Sigmoid colon (tissue), 7 donors: ENCODE data around the gene SH3PXD2B. TPM values are rescaled to one million over a fixed set of nuclear protein-coding genes. Genes with fewer than 3 reads are reported as not detected.

ENCODE experiments used
- DNase-seq: peaks from one replicate; pipeline ENCODE4 v3.0.0-alpha.2; 2019
- H3K27ac ChIP-seq, 4 donors: fragments of 200-600 bp; sonication (generic); one replicate each; pipeline ENCODE4 v1.5.1; 2016 to 2019; ENCODE audit warnings: mild to moderate bottlenecking in 1 of 4
- H3K27me3 ChIP-seq, 3 donors: fragments of 200-600 bp; sonication (generic); one replicate each; pipeline ENCODE4 v1.5.1; 2019; ENCODE audit warnings: mild to moderate bottlenecking in 1 of 3
- H3K36me3 ChIP-seq, 4 donors: fragments of 200-600 bp; sonication (generic); one replicate each; pipeline ENCODE4 v1.5.1; 2016 to 2019
- H3K4me1 ChIP-seq, 4 donors: fragments of 200-600 bp; sonication (generic); one replicate each; pipeline ENCODE4 v1.5.1; 2017 to 2019
- H3K4me3 ChIP-seq, 4 donors: fragments of 200-600 bp; sonication (generic); one replicate each; pipeline ENCODE4 v1.5.1; 2017 to 2019; ENCODE audit warnings: mild to moderate bottlenecking in 2 of 4, moderate library complexity in 1 of 4
- H3K9me3 ChIP-seq, 4 donors: fragments of 200-600 bp in 3 of 4; sonication (generic) in 3 of 4; one replicate each; pipeline versions ENCODE4 v1.5.1 to v1.6.1; 2013 to 2019
- EP300 ChIP-seq, 4 donors: sonication (generic); formaldehyde crosslinking; IDR thresholded peaks; one replicate each; pipeline ENCODE4 v1.6.1; 2017; ENCODE audit warnings: antibody characterized with exemption in 4 of 4
- POLR2A ChIP-seq, 2 donors: fragments of 450-650 bp; IDR thresholded peaks; one replicate each; pipeline ENCODE4 v1.6.1; 2016; ENCODE audit warnings: antibody characterized with exemption in 2 of 2, mild to moderate bottlenecking in 2 of 2, moderate library complexity in 2 of 2
- POLR2AphosphoS5 ChIP-seq, 4 donors: sonication (generic); formaldehyde crosslinking; IDR thresholded peaks; one replicate each; pipeline ENCODE4 v1.6.1; 2017; ENCODE audit warnings: antibody characterized with exemption in 4 of 4
- WGBS, 2 donors: extraction: QIAGEN DNeasy Blood & Tissue Kit; methylation state at CpG; one replicate each; pipeline ENCODE4 v1.1.7; 2013; 5-methylcytosine and 5-hydroxymethylcytosine counted together
- intact Hi-C: fragments of 100-400 bp; cut with DNase I; formaldehyde crosslinking; loops from one replicate; pipeline ENCODE4 v1.15.1; 2023
- polyA plus RNA-seq, 3 donors: library from polyadenylated mRNA; stranded (reverse); fragments of 200-250 nt; gene quantifications; one replicate each; pipeline ENCODE4 v1.2.3, GENCODE V29; 2013
- total RNA-seq, 4 donors: library from RNA; depleted of rRNA; stranded (reverse); fragments of >200 nt; gene quantifications; one replicate each; pipeline ENCODE4 v1.1.0, GENCODE V29; 2016
- TF ChIP-seq, protein P1 (sequence below), 4 experiments: fragments of 450-650 bp in 3 of 4; fragments of 200-600 bp in 1 of 4; IDR thresholded peaks; one replicate each; pipeline ENCODE4 v1.5.1; 2016 to 2019; ENCODE audit warnings: antibody characterized with exemption in 4 of 4, mild to moderate bottlenecking in 3 of 4, moderate library complexity in 2 of 4
- donor health status: healthy with polysubstance abuse.
- donor health status: Bipolar disorder and iron deficiency.
- donor health status: healthy.

SH3PXD2B gene
- total and polyA plus RNA-seq, 7 donors = 3.6 to 45.7 (median 19.3) TPM

DNA sequence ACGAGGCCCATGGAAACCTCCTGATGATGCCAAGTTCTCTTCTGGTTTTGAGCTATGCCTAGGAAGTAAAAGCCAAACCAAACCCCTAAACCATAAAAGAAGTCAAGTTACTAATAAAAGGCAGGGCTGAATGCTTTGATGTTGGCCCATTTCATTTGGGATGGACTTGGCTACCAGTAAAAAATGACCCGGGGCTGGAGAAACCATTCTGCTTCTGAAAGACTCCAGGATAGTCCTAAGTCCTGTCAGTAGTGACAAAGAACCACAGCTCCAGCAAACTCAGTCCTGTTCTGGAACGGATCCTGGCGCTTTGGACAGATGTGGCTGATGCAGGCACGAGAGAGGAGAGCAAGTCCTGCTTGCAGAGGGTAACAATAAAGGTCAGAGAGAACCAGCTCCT lies 68.6 kb downstream of the SH3PXD2B start:
- H3K4me3 ChIP-seq = no peak overlapping the region
- no peaks in the 10 kb centered on the region for H3K27me3 ChIP-seq
- intact Hi-C loops = no loop called here
- no peaks in the 10 kb centered on the region for H3K9me3 ChIP-seq
- peak in 3 of 4 donors; percentile 31 to 53 (median 44) for TF ChIP-seq POLR2AphosphoS5 (IDR thresholded peaks at IDR 0.05)
- TF ChIP-seq, protein P1, sequence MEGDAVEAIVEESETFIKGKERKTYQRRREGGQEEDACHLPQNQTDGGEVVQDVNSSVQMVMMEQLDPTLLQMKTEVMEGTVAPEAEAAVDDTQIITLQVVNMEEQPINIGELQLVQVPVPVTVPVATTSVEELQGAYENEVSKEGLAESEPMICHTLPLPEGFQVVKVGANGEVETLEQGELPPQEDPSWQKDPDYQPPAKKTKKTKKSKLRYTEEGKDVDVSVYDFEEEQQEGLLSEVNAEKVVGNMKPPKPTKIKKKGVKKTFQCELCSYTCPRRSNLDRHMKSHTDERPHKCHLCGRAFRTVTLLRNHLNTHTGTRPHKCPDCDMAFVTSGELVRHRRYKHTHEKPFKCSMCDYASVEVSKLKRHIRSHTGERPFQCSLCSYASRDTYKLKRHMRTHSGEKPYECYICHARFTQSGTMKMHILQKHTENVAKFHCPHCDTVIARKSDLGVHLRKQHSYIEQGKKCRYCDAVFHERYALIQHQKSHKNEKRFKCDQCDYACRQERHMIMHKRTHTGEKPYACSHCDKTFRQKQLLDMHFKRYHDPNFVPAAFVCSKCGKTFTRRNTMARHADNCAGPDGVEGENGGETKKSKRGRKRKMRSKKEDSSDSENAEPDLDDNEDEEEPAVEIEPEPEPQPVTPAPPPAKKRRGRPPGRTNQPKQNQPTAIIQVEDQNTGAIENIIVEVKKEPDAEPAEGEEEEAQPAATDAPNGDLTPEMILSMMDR (IDR thresholded peaks at IDR 0.05) = no peak
- peak; percentile 77 for DNase-seq
- WGBS, 2 donors = 82 to 88% methylated on average over 5 of the region's 5 CpGs
- peaks cover 0 to 31% (median 24%) of the 10 kb centered on the region in 4 donors for H3K4me1 ChIP-seq
- H3K36me3 ChIP-seq = peaks cover 4 to 40% (median 11%) of the 10 kb centered on the region in 4 donors
- H3K27ac ChIP-seq = peak overlapping the region in 3 of 4 donors; percentile 39 to 67 (median 66)

DNA sequence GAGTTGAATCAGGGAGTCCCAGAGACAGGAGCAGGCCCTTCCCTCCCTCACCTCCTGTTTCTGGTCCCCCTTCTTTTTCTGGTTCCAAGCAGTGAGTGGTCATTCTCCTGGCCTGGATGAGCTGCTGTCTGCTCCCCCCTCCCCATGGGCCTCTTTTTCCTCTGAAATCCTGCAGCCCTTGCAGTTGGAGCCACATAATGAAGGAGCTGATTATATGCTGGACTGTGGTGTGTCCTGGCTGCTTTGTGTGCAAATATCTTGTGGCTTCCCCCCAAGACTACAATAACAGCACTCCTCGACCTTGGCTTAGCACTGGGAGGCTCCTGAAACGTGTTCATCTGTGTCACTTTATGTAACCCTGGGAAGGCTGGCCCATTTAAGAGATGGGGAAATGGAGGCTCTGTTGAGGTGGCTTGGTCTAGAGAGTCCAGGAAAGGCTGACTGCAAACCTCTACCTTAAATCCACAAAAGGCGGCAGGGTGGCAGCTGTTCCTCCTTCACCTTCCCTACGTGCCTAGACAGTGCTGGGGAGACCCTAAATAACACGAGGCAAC lies 69.2 kb downstream of the SH3PXD2B start:
- H3K27me3 ChIP-seq = no peaks in the 10 kb centered on the region
- WGBS, 2 donors = 90 to 96% methylated on average over 5 of the region's 5 CpGs
- no peak for TF ChIP-seq POLR2A (IDR thresholded peaks at IDR 0.05)
- TF ChIP-seq EP300 (IDR thresholded peaks at IDR 0.05) = no peak
- TF ChIP-seq, protein P1 (IDR thresholded peaks at IDR 0.05) = no peak
- no peak for TF ChIP-seq POLR2AphosphoS5 (IDR thresholded peaks at IDR 0.05)
- H3K4me1 ChIP-seq = peaks cover 0 to 35% (median 25%) of the 10 kb centered on the region in 4 donors
- no peak overlapping the region for H3K4me3 ChIP-seq
- H3K9me3 ChIP-seq = no peaks in the 10 kb centered on the region
- intact Hi-C loops = no loop called here
- peaks cover 4 to 40% (median 11%) of the 10 kb centered on the region in 4 donors for H3K36me3 ChIP-seq
- DNase-seq = no peak
- peak overlapping the region in 3 of 4 donors; percentile 39 to 67 (median 66) for H3K27ac ChIP-seq

DNA sequence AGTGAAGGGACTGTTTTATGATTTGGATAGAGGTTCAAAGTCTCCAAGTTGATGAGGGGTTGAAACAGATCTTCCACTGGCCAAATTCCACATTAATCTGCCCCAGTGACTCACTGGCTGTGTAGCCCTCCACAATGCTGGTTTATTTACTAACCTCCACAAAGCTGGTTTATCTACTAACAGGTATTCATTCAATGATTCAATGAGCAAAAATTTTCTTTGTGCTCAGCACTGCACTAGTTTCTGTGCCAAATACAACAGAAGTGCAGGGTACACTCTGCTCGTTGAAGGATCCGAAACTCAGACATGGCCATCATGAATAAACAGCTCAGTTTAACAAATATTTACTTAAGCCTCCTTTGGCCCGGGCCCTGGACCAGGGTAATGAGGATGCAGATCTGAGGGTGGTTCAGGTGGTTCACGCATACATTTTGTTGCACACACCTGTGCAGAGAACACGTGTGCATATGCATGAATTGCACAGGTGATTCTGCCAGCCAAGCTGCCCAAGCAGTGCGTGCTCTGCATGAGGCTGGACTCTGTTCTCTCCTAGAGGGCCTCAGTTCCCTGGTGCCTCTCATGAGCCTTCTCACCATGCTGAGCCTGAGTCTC lies 71.0 kb downstream of the SH3PXD2B start:
- TF ChIP-seq, protein P1 (IDR thresholded peaks at IDR 0.05) = no peak
- no peak for DNase-seq
- Histone ChIP-seq H3K4me1 (peaks cover 0 to 32% (median 24%) of the 10 kb centered on the region in 4 donors), H3K4me3 (no peak overlapping the region), H3K36me3 (peaks cover 4 to 35% (median 11%) of the 10 kb centered on the region in 4 donors), H3K27me3 (no peaks in the 10 kb centered on the region), H3K27ac (no peak overlapping the region), H3K9me3 (no peaks in the 10 kb centered on the region)
- intact Hi-C loops = no loop called here
- whole genome bisulfite sequencing, 2 donors = 15 to 57% methylated on average over 6 of the region's 6 CpGs

- no peaks in the 10 kb centered on the region for H3K9me3 ChIP-seq
- DNase-seq = peak; percentile 93
- H3K27ac ChIP-seq = peak overlapping the region; percentile 35 to 79 (median 74)
- intact Hi-C loops = loop anchor here (2.0 kb wide), 1 partner anchor 72 kb away; no protein-coding TSS in a partner anchor
- WGBS, 2 donors = 79 to 90% methylated on average over 21 of the region's 21 CpGs
- peak overlapping the region in 1 of 4 donors; percentile 5 for H3K4me3 ChIP-seq
- H3K36me3 ChIP-seq = peaks cover 0 to 28% (median 7%) of the 10 kb centered on the region in 4 donors
- H3K4me1 ChIP-seq = peaks cover 0 to 26% (median 20%) of the 10 kb centered on the region in 4 donors
- no peaks in the 10 kb centered on the region for H3K27me3 ChIP-seq
- TF ChIP-seq EP300 (IDR thresholded peaks at IDR 0.05) = no peak
- peak in 2 of 4 donors; percentile 27 to 38 for TF ChIP-seq POLR2AphosphoS5 (IDR thresholded peaks at IDR 0.05)
- TF ChIP-seq, protein P1 (IDR thresholded peaks at IDR 0.05) = no peak
- TF ChIP-seq POLR2A (IDR thresholded peaks at IDR 0.05) = no peak
Measured at GRCh38 chr5:172380987-172381643, 73.2 kb downstream of the SH3PXD2B start.
